Activated gamma-delta T cell (primary cell): ENCODE results near the gene CAND1.
"Not testable (repeated sequence)": the region's sequence is repeated elsewhere in the genome, so short reads cannot be mapped to it uniquely, and the experiment has no call there.

Source experiments
- DNase-seq: peaks from one replicate; lab custom pipeline; 2025; lab: John Stamatoyannopoulos, UW

CAND1 gene

DNA sequence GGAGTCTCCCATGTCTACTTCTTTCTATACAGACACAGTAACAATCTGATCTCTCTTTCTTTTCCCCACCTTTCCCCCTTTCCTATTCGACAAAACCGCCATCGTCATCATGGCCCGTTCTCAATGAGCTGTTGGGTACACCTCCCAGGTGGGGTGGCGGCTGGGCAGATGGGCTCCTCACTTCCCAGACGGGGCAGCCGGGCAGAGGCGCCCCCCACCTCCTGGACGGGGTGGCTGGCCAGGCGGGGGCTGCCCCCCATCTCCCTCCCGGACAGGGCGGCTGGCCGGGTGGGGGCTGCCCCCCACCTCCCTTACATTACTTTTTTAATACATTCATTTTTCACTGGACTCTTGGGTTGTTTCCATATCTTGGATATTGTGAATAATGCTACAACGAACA, 71.9 kb downstream of the CAND1 start:
- DNase-seq = not testable (repeated sequence)

DNA sequence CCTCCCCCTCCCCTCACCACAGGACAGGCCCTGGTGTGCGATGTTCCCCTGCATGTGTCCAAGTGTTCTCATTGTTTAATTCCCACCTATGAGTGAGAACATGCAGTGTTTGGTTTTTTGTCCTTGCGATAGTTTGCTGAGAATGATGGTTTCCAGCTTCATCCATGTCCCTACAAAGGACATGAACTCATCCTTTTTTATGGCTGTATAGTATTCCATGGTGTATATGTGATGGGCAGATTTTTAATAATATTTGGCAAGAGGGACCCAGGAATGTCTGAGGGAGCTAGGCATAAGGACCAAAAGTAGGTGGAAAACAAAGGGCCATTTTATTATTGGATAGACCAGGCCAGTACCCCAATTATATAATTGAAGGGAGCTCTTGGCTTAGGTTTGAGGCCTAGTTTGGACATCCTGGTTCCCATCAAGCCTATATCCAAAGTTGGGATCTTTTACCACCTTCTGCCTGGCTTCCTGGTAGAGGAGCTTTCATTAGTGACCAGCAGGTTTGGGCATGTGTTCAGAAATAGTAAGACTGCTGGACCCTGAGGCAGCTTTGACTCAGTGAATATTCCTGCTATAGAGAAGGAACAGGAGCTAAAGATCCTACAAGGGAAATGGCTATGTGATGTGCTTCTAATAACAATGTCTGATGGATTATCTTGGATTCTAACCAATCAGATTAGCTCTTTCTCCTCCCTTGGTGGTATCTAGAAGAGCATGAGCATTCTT, 76.0 kb downstream of the CAND1 start:
- DNase-seq = no peak

DNA sequence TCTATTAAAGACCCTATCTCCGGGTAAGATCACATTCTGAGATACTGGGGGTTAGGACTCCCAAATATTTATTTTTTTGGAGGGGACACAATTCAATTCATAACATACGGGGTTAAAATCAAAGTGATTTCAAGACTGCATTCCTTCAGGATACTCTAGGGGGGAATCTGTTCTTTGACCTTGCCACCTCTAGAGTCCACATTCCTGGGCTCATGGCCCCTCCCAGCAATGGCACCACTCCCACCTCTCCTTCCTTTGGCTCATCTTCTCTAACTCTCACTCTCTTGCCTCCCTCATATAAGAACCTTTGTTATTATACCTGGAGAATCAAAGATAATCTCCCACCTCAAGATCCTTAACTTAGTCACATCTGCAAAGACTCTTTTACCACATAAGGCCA, 79.5 kb downstream of the CAND1 start:
- no peak for DNase-seq

DNA sequence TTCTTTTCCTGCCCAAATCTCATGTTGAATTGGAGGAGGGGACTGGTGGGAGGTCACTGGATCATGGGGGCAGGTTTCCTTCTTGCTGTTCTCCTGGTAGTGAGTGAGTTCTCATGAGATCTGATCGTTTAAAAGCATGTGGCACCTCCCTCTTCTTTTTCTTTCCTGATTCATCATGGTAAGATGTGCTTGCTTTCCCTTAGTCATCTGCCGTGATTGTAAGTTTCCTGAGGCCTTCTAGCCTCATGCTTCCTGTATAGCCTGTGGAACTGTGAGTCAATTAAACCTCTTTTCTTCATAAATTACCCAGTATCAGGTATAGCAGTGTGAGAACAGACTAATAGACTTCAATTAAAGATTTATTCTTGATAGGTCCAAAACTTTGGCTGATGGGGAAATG, 83.5 kb downstream of the CAND1 start:
- no peak for DNase-seq

DNA sequence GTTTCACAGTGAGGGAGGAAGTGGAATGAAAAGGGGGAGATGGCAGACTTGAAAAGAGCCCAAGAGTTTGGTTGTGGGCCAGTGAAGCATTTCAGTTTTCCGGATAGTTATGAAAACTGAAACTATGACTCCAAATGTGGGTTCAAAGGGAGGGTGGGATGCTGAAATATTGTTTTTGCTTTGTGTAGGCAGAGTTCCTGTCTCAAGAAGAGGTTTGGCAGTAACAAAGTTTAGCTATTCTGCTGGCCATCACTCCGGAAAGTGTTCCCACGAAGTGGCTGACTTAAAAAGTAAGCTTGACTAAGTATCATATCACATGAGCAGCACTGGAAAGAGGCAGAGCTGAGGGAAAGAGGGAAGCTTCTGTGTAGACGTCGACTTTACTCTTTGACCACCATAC, 85.2 kb downstream of the CAND1 start:
- no peak for DNase-seq

DNA sequence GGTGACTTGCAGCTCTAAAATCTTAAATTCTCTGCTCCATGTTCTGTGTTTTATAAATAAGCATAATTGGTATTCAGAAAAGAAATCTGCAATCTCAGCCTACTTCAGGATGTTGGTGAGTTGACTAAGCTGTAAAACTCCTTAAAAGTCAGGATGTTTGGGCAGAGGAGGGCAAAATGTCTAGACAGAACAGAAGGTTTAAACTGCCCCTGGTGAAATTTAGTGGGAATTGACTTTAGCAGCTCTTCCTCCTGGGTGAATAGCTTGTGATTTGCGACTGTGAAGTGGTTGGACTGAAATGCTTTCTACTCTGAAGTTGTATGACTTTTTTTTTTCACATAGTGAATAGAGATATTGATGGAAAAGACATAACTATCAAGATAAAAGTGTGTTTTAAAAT, 85.8 kb downstream of the CAND1 start:
- DNase-seq = no peak

DNA sequence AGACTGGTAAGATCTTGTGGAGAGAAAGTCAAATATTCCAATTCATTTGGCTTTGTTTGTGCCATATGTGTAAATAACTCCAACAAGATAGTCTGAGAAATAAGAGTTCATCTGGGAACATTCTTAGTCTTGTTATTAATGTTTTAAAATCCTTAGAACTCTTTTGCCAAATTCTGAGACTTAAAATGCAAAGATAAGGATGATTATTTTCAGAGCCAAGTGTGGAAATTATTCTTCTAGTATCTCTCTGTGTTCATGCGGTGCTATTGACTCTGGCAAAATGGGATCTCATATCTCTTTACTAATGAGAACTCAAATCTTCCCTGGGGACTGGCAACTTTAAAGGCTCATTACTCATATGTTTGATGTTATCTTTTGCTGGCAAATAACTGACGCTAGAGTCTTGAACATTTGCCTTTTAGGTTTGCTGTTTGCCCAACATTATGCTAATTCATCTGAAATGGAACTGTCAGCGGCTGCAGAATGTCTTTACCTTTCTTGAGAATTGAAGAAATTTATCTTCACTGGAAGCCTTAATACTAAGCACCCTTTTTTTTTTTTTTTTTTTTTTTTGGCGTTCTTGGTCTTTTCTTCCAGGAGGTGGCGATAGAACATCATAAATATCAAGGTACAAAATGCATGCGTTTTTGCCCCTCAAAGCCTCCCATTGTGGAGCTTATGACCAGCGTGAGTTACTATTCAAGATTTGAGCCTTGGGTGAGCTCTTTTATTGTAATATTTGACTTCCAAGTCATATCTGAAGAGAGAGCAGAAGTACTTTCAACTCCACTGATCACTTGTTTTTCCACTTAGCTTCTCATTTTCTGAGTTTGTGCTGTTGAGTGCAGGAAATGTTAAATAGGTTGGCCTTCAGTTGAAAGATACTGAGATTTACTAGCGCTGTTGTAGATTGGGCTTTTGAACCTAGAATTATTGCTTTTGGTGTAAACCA, 86.5 kb downstream of the CAND1 start:
- DNase-seq = no peak

DNA sequence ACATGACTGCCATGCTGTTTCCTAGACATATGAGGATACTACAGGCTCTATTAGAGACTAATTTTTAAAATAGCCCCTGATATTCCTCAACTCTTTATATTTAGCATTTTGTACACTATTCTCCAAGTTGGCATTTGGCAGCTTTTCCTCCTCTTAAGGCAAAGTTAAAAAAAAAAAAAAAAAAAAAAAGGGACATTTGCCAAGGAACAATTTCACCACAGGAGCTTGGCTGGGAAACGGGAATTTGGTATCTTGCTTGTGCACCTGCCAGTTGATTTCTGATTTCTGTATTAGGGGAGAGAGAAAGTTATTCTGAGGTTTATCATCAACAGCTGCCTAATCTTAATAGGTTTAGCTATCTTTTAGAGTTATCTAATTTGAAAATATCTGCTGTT, 87.2 kb downstream of the CAND1 start:
- no peak for DNase-seq

DNA sequence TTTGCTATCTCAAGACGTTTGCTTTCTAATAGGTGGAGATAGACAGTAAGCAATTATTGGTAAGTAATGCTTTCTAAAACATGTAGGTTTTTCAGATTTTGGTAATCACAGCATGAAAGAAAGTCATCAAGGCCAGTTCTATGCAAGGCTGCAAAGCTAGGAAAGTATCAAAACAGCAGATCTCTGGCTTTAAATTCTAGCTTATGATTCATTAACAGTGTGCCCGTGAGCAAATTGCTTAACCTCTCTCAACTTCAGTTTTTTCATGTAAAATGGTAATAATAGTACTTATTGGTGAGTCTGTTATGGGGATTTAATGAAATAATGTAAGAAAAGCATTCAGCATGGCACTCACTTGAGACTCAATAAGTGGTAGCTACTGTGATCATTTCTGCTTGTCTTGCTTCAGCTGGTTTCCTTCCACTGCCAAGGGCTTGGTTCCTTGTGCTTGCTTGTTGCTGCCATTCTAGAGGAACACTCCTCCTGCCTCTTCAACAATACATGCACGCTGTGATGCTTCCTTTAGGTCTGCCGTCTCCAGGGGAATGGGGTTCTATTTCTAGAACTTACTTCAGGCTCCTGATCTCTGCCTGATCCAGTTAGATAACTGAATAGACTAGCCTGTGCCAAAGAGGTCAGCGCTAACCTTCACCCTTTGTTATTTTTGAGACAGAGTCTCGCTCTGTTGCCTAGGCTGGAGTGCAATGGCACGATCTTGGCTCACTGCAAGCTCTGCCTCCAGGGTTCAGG, 88.4 kb downstream of the CAND1 start:
- DNase-seq = no peak

DNA sequence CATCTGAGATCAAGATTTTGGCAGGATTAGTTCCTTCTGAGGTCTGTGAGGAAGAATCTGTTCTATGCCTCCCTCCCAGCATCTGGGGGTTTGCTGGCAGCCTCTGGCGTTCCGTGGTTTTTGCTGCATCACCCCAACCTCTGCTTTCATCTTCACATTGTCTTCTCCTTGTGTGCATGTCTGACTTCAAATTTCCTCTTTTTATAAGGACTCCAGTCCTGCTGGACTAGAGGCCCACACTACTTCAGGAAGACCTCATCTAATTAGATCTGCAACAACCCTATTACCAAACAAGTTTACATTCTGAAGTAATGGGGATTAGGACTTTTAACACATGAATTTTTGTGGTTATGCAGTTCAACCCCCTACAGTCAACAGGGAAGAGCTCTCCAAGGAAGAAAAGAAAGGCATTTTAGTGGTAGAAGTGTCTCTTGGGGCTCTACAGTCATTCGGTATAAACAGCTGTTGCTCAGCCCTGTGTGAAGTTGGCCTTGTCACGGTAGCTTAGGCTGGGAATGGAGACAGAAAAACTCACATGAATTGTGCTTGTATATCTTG, 89.7 kb downstream of the CAND1 start:
- DNase-seq = no peak

DNA sequence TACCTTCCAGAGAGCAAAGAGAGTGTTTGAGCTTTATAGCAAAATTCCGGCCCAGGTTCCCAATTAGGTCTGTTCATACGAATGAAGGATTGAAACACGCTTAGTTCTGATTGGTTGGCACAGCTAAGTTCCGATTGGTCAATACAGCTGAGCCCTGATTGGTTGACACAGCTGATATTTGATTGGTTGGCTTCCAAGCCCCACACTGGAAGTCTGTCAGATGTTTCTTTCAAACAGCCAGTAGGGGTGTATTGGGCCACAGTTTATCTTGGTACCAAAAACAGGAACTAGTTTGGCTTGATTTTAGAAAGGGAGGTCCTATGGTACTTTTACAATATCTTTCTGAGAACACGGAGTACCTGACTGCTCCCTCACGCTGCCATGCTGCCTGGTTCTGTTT, 93.4 kb downstream of the CAND1 start:
- DNase-seq = no peak

DNA sequence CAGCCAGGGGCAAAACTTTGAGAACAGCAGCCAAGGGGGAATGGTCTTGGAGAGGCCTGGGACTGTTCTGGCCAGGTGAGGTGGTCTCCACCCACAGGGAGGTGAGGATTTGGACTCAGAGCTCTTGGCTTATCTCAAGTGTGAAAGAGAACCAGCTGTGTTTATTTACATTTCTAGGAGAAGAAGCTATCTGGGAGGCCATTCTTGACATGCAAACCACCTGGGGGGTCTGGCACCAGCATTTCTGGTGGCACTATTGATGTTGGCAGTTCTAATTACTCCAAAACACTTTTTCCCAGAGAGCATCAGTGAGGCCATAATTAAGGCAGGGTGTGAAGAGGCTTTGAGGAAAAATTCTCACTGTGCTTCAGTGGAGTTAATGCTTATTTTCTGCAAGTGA, 95.1 kb downstream of the CAND1 start:
- no peak for DNase-seq

DNA sequence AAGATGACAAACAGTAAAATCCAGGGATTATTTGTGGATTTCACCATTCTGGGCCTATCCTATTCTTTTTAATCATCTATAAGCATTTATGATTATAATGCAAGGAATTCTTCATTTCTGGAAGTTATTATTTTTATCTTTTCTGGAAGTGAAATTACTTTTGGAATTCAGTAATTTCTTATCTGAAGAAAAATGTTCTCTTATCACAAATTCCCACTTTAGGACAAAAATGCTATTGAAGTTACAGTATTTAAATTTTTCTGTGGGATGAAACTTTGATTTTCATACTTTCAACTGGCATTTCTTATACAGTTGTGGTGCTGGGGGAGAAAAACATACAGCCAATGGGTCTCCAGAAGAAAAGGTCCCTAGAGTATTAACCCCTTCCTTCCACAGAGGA, 96.0 kb downstream of the CAND1 start:
- DNase-seq = no peak

DNA sequence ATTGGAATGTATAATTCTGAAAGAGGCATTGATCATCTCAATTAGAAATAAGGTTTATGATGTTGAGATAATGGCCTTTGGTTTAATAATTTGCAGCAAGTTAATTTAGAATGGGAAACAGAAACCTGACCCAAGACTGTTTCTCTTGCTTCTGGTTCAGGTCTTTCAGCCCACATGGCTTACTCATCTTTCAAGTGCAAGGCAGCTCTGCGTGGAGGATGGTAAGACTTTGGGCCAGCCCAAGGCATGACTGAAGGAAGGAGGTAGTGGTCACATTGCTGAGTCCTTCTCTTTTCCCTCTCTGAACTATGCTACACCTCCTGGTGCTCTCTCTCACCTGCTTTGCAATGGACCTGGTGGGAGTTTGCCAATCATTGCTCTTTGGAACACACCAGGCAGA, 98.7 kb downstream of the CAND1 start:
- DNase-seq = no peak
